WTC11 (cell line): ENCODE measurements around the gene FCN3. TPM values are rescaled to one million over a fixed set of nuclear protein-coding genes. Genes with fewer than 3 reads are reported as not detected.

ENCODE experiments used
- AFF4 ChIP-seq: sonication (generic); formaldehyde crosslinking; IDR thresholded peaks from 2 replicates; pipeline ENCODE4 v1.8.1; 2023; ENCODE audit warnings: mild to moderate bottlenecking, missing genetic modification reagents, borderline replicate concordance
- ATF2 ChIP-seq: sonication (generic); formaldehyde crosslinking; IDR thresholded peaks from 2 replicates; pipeline ENCODE4 v1.8.1; 2022; ENCODE audit warnings: low read depth, missing genetic modification reagents, borderline replicate concordance
- CREM ChIP-seq: sonication (generic); formaldehyde crosslinking; IDR thresholded peaks from 2 replicates; pipeline ENCODE4 v1.8.1; 2022; ENCODE audit warnings: mild to moderate bottlenecking, missing genetic modification reagents, moderate library complexity
- E2F5 ChIP-seq: sonication (generic); formaldehyde crosslinking; IDR thresholded peaks from 2 replicates; pipeline ENCODE4 v1.8.1; 2022; ENCODE audit warnings: mild to moderate bottlenecking, moderate library complexity, missing genetic modification reagents
- GTF2I ChIP-seq: fragments of 250-450 bp; sonication (Bioruptor Pico); conservative IDR thresholded peaks from 2 replicates; pipeline ENCODE4 v1.4.0; 2021; ENCODE audit warnings: mild to moderate bottlenecking
- KAT7 ChIP-seq: sonication (generic); formaldehyde crosslinking; IDR thresholded peaks from 2 replicates; pipeline ENCODE4 v1.8.1; 2023; ENCODE audit warnings: missing genetic modification reagents, mild to moderate bottlenecking, borderline replicate concordance
- MXD4 ChIP-seq: fragments of 250-450 bp; sonication (Bioruptor Pico); IDR thresholded peaks from 2 replicates; pipeline ENCODE4 v1.8.0; 2021; ENCODE audit warnings: mild to moderate bottlenecking, moderate library complexity, borderline replicate concordance
- NFE2L1 ChIP-seq: sonication (generic); formaldehyde crosslinking; IDR thresholded peaks from 2 replicates; pipeline ENCODE4 v1.8.1; 2023; ENCODE audit warnings: missing genetic modification reagents
- NFYB ChIP-seq: sonication (generic); formaldehyde crosslinking; conservative IDR thresholded peaks from 2 replicates; pipeline ENCODE4 v1.8.0; 2022; ENCODE audit warnings: low read depth, missing genetic modification reagents
- PREB ChIP-seq: sonication (generic); formaldehyde crosslinking; IDR thresholded peaks from 2 replicates; pipeline ENCODE4 v1.8.1; 2022; ENCODE audit warnings: mild to moderate bottlenecking, missing genetic modification reagents, moderate library complexity, borderline replicate concordance
- PRRX2 ChIP-seq: fragments of 250-450 bp; sonication (Bioruptor Pico); IDR thresholded peaks from 2 replicates; pipeline ENCODE4 v1.8.0; 2021; ENCODE audit warnings: mild to moderate bottlenecking
- TEAD1 ChIP-seq: sonication (generic); formaldehyde crosslinking; IDR thresholded peaks from 2 replicates; pipeline ENCODE4 v1.8.0; 2022; ENCODE audit warnings: mild to moderate bottlenecking, missing genetic modification reagents
- ZMAT4 ChIP-seq: fragments of 250-450 bp; sonication (Bioruptor Pico); IDR thresholded peaks from 2 replicates; pipeline ENCODE4 v1.9.0; 2021; ENCODE audit warnings: mild to moderate bottlenecking
- ZNF232 ChIP-seq: sonication (generic); formaldehyde crosslinking; IDR thresholded peaks from 2 replicates; pipeline ENCODE4 v1.8.0; 2022; ENCODE audit warnings: mild to moderate bottlenecking, missing genetic modification reagents
- ZNF263 ChIP-seq: sonication (generic); formaldehyde crosslinking; IDR thresholded peaks from 2 replicates; pipeline ENCODE4 v1.8.1; 2022; ENCODE audit warnings: low read depth, mild to moderate bottlenecking, moderate library complexity, missing genetic modification reagents
- ZNF281 ChIP-seq: sonication (generic); formaldehyde crosslinking; IDR thresholded peaks from 2 replicates; pipeline ENCODE4 v1.8.0; 2023; ENCODE audit warnings: mild to moderate bottlenecking, missing genetic modification reagents
- ZNF671 ChIP-seq: fragments of 250-450 bp; sonication (Bioruptor Pico); IDR thresholded peaks from 2 replicates; pipeline ENCODE4 v1.8.0; 2021; ENCODE audit warnings: mild to moderate bottlenecking
- total RNA-seq: library from RNA; stranded (reverse); gene quantifications from 3 replicates; pipeline ENCODE4 v1.2.3, GENCODE V29; 2021
- TF ChIP-seq, protein P1 (sequence below): fragments of 250-450 bp; sonication (Bioruptor Pico); IDR thresholded peaks from 2 replicates; pipeline ENCODE4 v1.9.0; 2021; ENCODE audit warnings: mild to moderate bottlenecking, borderline replicate concordance
- TF ChIP-seq, protein P2 (sequence below): sonication (generic); formaldehyde crosslinking; IDR thresholded peaks from 2 replicates; pipeline ENCODE4 v1.8.1; 2023; ENCODE audit warnings: mild to moderate bottlenecking, missing genetic modification reagents
- TF ChIP-seq, protein P3 (sequence below): fragments of 250-450 bp; sonication (Bioruptor Pico); IDR thresholded peaks from 2 replicates; pipeline ENCODE4 v2.1.2; 2022; ENCODE audit warnings: mild to moderate bottlenecking, moderate library complexity

FCN3 gene
- total RNA-seq, 1 experiment from 2014 or later, result 0.98 TPM

DNA sequence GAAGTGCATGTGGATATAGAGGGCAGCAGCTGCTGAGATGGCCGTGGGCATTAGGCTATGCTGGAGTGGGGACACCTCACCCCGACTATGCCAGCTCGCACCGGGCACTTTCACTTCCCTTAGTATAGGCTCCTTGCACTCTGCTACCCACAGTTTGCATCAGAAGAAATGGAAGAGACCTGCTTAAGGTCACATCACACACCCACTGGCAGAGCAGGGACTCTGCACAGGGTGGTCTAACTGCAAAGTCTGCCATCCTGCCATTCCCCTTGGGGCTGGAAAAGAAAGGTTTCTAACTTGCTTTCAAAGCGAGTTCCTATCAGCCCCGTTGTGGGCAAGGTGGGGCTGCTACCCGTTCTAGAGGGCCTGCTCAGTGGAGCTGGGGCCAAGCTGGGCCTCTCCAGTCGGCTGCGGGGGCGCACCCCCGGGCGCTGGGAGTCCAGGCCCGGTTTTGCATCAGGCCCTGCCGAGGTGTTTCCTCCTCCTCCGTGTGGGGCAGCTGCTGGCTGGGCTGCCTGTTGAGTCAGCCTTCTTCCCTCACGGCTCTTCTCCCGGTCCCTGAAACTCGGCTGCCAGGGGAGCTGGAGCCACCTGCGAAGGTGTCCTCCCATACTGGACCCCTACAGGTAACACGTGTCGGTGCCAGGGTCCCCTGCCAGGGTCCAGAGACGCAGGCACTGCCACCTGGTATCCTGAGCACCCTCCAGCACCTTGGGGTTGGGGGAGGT lies 32.9 kb downstream of the FCN3 start, which contains the start of gene SYTL1 (continued):
- TF ChIP-seq, protein P1, sequence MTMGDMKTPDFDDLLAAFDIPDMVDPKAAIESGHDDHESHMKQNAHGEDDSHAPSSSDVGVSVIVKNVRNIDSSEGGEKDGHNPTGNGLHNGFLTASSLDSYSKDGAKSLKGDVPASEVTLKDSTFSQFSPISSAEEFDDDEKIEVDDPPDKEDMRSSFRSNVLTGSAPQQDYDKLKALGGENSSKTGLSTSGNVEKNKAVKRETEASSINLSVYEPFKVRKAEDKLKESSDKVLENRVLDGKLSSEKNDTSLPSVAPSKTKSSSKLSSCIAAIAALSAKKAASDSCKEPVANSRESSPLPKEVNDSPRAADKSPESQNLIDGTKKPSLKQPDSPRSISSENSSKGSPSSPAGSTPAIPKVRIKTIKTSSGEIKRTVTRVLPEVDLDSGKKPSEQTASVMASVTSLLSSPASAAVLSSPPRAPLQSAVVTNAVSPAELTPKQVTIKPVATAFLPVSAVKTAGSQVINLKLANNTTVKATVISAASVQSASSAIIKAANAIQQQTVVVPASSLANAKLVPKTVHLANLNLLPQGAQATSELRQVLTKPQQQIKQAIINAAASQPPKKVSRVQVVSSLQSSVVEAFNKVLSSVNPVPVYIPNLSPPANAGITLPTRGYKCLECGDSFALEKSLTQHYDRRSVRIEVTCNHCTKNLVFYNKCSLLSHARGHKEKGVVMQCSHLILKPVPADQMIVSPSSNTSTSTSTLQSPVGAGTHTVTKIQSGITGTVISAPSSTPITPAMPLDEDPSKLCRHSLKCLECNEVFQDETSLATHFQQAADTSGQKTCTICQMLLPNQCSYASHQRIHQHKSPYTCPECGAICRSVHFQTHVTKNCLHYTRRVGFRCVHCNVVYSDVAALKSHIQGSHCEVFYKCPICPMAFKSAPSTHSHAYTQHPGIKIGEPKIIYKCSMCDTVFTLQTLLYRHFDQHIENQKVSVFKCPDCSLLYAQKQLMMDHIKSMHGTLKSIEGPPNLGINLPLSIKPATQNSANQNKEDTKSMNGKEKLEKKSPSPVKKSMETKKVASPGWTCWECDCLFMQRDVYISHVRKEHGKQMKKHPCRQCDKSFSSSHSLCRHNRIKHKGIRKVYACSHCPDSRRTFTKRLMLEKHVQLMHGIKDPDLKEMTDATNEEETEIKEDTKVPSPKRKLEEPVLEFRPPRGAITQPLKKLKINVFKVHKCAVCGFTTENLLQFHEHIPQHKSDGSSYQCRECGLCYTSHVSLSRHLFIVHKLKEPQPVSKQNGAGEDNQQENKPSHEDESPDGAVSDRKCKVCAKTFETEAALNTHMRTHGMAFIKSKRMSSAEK (CRISPR knock-in tag), result no peak
- TF ChIP-seq KAT7 (CRISPR knock-in tag) (0 out of 2 replicates have a peak, but pooled peaks have one; percentile 47), ZNF281 (CRISPR knock-in tag) (no peak), TEAD1 (CRISPR knock-in tag) (no peak), CREM (0 out of 2 replicates have a peak, but pooled peaks have one; percentile 38), PRRX2 (CRISPR knock-in tag) (no peak), MXD4 (no peak), NFE2L1 (CRISPR knock-in tag) (no peak), E2F5 (CRISPR knock-in tag) (no peak), GTF2I (CRISPR knock-in tag) (no peak), ATF2 (no peak), AFF4 (peak; percentile 66; the same call in 1 of the 2 replicates), ZNF263 (CRISPR knock-in tag) (no peak; the same call in 1 of the 2 replicates), ZMAT4 (no peak), NFYB (CRISPR knock-in tag) (no peak), ZNF671 (no peak), PREB (no peak), ZNF232 (no peak)
- TF ChIP-seq, protein P2, sequence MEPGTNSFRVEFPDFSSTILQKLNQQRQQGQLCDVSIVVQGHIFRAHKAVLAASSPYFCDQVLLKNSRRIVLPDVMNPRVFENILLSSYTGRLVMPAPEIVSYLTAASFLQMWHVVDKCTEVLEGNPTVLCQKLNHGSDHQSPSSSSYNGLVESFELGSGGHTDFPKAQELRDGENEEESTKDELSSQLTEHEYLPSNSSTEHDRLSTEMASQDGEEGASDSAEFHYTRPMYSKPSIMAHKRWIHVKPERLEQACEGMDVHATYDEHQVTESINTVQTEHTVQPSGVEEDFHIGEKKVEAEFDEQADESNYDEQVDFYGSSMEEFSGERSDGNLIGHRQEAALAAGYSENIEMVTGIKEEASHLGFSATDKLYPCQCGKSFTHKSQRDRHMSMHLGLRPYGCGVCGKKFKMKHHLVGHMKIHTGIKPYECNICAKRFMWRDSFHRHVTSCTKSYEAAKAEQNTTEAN (CRISPR knock-in tag), result no peak
- TF ChIP-seq, protein P3, sequence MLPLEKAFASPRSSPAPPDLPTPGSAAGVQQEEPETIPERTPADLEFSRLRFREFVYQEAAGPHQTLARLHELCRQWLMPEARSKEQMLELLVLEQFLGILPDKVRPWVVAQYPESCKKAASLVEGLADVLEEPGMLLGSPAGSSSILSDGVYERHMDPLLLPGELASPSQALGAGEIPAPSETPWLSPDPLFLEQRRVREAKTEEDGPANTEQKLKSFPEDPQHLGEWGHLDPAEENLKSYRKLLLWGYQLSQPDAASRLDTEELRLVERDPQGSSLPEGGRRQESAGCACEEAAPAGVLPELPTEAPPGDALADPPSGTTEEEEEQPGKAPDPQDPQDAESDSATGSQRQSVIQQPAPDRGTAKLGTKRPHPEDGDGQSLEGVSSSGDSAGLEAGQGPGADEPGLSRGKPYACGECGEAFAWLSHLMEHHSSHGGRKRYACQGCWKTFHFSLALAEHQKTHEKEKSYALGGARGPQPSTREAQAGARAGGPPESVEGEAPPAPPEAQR (CRISPR knock-in tag), result no peak
